SK-N-MC (cell line): ENCODE data around the gene PLD1.

Experiments used
- EZH2 ChIP-seq: fragments of 200-600 bp; sonication (generic); IDR thresholded peaks from one replicate; pipeline ENCODE4 v1.6.1; 2017; ENCODE audit warnings: antibody characterized with exemption
- FOXP2 ChIP-seq: optimal IDR thresholded peaks from 2 replicates; pipeline ENCODE3; 2011; ENCODE audit warnings: mild to moderate bottlenecking, moderate library complexity; ENCODE audit not compliant: insufficient read depth; ENCODE audit errors: extremely low read length, control extremely low read depth
- POLR2AphosphoS5 ChIP-seq: IDR thresholded peaks from 2 replicates; pipeline ENCODE4 v1.6.1; 2012; ENCODE audit warnings: mild to moderate bottlenecking, low read depth, low read length, borderline replicate concordance

GRCh38 chr3:171833789-171834460 is 23.6 kb upstream of the PLD1 start:
- TF ChIP-seq EZH2, result no peak
- TF ChIP-seq POLR2AphosphoS5, result no peak
- TF ChIP-seq FOXP2, result no peak
